Measurements from ENCODE around the gene RMI1.

The RMI1 gene

DNA sequence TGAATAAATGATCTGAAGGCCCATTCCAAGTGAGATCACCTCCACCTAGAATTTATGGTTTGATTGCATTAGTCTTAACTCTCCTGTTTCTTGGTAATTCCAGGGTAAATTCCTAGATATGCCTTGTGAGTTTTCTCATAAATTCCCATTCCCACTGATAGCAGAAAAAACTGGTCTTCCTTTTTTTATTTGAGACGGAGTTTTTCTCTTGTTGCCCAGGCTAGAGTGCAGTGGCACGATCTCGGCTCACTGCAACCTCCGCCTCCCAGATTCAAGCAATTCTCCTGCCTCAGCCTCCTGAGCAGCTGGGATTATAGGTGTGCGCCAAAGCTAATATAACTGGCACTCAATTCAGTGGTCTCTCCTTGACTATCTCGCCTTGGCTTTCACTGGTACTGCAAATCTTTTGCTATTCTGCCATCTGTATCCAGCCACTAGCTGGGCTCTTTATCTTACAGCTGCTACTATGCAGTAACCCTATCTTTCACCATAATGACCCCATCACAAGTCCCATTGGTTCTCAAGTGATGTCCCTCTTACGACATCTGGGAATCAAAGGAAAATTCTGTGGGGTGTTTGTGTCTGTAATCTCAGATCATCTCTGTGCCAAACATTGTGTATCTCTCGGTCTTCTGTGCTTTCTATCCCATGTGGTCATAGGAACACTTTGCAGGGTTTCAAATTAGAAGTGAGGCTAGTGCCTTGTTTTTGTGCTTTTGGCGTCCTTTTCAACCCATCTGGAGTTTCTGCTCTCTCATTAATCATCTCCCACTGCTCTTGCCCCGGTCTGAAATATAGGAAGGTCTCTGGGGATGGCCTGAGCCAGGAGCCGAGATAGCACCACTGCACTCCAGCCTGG lies 15.0 kb upstream of the RMI1 start:
- no peak overlapping the region for H3K4me3 ChIP-seq (ENCODE audit: control insufficient read depth, low read depth, low read length)
- TF ChIP-seq, protein P1, sequence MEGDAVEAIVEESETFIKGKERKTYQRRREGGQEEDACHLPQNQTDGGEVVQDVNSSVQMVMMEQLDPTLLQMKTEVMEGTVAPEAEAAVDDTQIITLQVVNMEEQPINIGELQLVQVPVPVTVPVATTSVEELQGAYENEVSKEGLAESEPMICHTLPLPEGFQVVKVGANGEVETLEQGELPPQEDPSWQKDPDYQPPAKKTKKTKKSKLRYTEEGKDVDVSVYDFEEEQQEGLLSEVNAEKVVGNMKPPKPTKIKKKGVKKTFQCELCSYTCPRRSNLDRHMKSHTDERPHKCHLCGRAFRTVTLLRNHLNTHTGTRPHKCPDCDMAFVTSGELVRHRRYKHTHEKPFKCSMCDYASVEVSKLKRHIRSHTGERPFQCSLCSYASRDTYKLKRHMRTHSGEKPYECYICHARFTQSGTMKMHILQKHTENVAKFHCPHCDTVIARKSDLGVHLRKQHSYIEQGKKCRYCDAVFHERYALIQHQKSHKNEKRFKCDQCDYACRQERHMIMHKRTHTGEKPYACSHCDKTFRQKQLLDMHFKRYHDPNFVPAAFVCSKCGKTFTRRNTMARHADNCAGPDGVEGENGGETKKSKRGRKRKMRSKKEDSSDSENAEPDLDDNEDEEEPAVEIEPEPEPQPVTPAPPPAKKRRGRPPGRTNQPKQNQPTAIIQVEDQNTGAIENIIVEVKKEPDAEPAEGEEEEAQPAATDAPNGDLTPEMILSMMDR (conservative IDR thresholded peaks at IDR 0.05; ENCODE audit: control insufficient read depth, insufficient read depth, low read depth, low read length), result no peak
- DNase-seq (ENCODE audit: low read depth), result peak; percentile 45

DNA sequence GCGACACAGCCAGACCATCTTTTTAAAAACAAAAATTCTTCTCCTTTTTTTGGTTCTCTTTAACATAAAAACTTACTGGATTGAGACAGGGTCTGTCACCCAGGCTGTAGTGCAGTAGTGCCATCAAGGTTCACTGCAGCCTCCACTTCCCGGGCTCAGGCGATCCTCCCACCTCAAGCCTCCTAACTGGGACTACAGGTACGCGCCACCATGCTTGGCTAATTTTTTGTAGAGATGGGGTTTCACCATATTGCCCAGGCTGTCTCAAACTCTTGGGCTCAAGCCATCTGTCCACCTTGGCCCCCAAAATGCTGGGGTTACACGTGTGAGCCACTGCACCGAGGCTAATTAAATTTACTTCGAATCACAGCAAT lies 14.4 kb upstream of the RMI1 start:
- no peak for DNase-seq (ENCODE audit: low read depth)
- no peak overlapping the region for H3K4me3 ChIP-seq (ENCODE audit: control insufficient read depth, low read depth, low read length)
- TF ChIP-seq, protein P1 (conservative IDR thresholded peaks at IDR 0.05; ENCODE audit: control insufficient read depth, insufficient read depth, low read depth, low read length), result no peak

DNA sequence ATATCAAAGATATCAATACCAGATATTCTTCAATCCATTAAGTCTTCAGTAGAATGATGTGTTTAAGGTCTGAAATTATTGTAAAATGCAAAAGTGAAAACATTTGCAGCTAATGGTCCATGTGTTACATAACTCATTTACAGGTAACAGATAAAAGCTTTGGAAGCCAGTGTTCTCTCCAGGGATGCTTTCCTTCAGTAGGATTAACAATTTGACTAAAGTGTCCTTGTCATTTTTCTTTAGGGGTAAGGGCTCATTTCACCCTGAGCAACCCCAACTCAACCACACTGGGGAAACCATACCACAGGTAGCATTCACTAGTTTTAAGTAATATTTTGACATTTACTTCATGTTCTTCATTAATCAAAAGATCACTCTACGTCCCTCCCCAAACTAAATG lies 13.5 kb upstream of the RMI1 start:
- TF ChIP-seq, protein P1 (conservative IDR thresholded peaks at IDR 0.05; ENCODE audit: control insufficient read depth, insufficient read depth, low read depth, low read length), result no peak
- DNase-seq (ENCODE audit: low read depth), result no peak

DNA sequence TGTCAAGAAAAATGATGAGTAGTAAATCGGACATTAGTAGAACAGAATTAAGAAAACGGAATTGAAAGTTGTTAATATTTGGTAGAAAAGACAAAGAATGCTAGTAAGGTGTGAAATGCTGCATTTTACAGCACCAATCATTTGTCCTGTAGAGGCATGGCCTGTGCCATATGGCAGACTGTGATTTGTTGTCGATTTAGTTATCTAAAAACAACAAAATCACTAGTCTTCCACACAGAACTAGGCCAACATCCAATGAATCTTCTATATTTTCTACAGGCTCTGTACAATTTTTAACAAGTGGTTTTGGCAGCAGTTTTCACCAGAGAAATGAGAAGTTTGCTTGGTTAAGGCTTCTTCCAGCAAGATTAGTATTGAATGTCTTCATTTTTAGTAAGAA lies 11.0 kb upstream of the RMI1 start:
- H3K4me3 ChIP-seq (ENCODE audit: control insufficient read depth, low read depth, low read length), result no peak overlapping the region
- TF ChIP-seq, protein P1 (conservative IDR thresholded peaks at IDR 0.05; ENCODE audit: control insufficient read depth, insufficient read depth, low read depth, low read length), result no peak
- no peak for DNase-seq (ENCODE audit: low read depth)

More for the DNA sequence above, 13.5 kb upstream of the RMI1 start:
- H3K4me3 ChIP-seq (ENCODE audit: control insufficient read depth, low read depth, low read length), result no peak overlapping the region

DNA sequence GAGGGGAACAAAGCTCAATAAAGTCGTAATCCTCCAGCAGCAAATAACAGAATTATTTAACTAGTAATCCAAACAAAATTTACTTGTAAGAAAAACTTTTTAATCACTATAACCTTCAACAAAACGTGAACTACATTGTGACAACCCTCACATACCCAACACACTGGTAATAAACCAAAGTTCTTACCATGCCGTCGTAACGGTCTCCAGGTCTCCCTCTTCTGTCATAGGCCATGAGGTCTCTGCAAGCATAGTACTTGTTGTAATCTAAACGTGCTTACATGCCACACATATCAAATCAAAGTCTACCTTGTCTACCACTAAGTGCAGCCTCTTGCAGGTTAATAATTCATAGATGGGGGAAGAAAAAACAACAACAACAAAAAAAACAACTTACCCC lies 9.1 kb upstream of the RMI1 start:
- DNase-seq (ENCODE audit: low read depth), result no peak
- H3K4me3 ChIP-seq (ENCODE audit: control insufficient read depth, low read depth, low read length), result no peak overlapping the region
- TF ChIP-seq, protein P1 (conservative IDR thresholded peaks at IDR 0.05; ENCODE audit: control insufficient read depth, insufficient read depth, low read depth, low read length), result no peak

DNA sequence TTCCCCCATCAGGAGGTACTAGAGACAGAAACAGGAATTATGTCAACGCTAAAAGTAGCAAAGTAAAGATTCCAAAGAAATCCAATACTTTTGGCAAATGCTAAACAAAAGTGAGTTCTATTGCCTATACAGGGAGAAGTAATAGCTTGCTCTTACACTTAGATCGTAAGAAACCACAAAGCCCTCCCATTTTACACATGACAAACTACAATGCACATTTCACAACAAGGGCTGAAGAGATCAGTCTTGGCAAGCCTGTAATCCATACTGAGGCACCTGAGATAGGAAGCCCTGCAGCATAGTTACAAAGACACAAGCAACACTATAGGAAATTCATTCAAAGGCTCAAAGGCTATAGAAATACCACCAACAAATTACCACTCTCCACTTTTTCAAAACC lies 8.3 kb upstream of the RMI1 start:
- no peak overlapping the region for H3K4me3 ChIP-seq (ENCODE audit: control insufficient read depth, low read depth, low read length)
- TF ChIP-seq, protein P1 (conservative IDR thresholded peaks at IDR 0.05; ENCODE audit: control insufficient read depth, insufficient read depth, low read depth, low read length), result no peak
- peak; percentile 33 for DNase-seq (ENCODE audit: low read depth)

Data from fibroblast of mammary gland (primary cell).